ENCODE measurements around the gene GIGYF2. TPM values are rescaled to one million over a fixed set of nuclear protein-coding genes. Genes with fewer than 3 reads are reported as not detected.
A peak's percentile ranks its signal among the peaks of the same experiment; 100 is the strongest.

The GIGYF2 gene
- polyA plus RNA-seq, 2 of the 4 experiments (the other 2 are of a cell fraction), result 31.2 to 46.3 TPM

DNA sequence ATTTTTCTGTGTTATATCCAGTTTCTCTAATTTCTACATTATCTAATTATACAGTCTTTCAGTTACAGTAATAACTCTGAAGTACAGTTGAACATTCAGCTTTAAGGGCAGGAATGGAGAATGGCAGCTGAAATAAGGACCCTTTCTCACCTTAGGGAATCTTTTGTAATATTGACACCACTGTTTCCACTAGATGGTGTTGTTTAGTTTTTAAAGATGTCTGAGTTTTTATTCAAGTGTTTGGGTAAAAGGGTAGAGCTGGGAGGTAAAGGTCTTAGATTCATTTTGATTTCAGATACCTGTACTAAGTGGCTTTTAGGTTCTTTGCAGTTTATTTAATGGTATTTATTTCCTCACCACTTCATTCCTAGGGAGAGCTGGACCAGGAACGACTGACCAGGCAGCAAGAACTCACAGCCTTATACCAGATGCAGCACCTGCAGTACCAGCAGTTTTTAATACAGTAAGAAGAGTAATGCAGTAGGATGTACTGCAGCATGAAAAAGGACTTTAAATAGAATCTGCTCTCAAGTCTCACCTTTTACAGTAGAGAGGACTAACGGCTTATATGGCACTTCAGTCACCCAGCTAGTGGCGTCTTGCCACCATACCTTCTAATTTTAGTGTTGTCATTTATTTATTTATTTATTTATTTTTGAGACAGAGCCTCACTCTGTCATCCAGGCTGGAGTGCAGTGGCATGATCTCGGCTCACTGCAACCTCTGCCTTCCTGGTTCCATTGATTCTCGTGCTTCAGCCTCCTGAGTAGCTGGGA is 112.4 kb downstream of the GIGYF2 start:
- no peaks in the 10 kb centered on the region for H3K4me1 ChIP-seq
- no peak overlapping the region for H3K4me2 ChIP-seq
- no peak overlapping the region for H3K27ac ChIP-seq
- CTCF ChIA-PET, result interaction anchor here (0.6 to 2.1 kb wide), 16 partner anchors 10 to 494 kb away, joined by 3 to 6 read pairs (median 3); no protein-coding TSS in a partner anchor
- DNase-seq (ENCODE audit: low read depth in 1 of 2, low spot score in 1 of 2) (peak in 1 of 2 experiments; percentile 11), ATAC-seq (0 out of 6 replicates have a peak, but pooled peaks of 1 of the 2 experiments have one; percentile 26), FAIRE-seq (peak; percentile 23)
- POLR2A ChIA-PET, result no interaction called here
- TF ChIP-seq TP53 (CRISPR knock-in tag; IDR thresholded peaks at IDR 0.05), result no peak
- no peak for TF ChIP-seq NFE2L2 (conservative IDR thresholded peaks at IDR 0.05; ENCODE audit: low read length)
- TF ChIP-seq, protein P1, sequence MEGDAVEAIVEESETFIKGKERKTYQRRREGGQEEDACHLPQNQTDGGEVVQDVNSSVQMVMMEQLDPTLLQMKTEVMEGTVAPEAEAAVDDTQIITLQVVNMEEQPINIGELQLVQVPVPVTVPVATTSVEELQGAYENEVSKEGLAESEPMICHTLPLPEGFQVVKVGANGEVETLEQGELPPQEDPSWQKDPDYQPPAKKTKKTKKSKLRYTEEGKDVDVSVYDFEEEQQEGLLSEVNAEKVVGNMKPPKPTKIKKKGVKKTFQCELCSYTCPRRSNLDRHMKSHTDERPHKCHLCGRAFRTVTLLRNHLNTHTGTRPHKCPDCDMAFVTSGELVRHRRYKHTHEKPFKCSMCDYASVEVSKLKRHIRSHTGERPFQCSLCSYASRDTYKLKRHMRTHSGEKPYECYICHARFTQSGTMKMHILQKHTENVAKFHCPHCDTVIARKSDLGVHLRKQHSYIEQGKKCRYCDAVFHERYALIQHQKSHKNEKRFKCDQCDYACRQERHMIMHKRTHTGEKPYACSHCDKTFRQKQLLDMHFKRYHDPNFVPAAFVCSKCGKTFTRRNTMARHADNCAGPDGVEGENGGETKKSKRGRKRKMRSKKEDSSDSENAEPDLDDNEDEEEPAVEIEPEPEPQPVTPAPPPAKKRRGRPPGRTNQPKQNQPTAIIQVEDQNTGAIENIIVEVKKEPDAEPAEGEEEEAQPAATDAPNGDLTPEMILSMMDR (IDR thresholded peaks at IDR 0.05), result peak; percentile 42
- TF ChIP-seq RAD21 (conservative IDR thresholded peaks at IDR 0.05 in 1 of 2, IDR thresholded peaks at IDR 0.05 in 1 of 2), result peak; percentile 19 to 47; a peak in 3 of 5 replicates
- TF ChIP-seq RNF2 (IDR thresholded peaks at IDR 0.05; ENCODE audit: borderline replicate concordance, low read depth), result no peak
- no peaks in the 10 kb centered on the region for H3K9me3 ChIP-seq
- WGBS (ENCODE audit: missing lambda C conversion rate), result 78% methylated on average over 5 of the region's 5 CpGs
- H3K4me3 ChIP-seq, result no peak overlapping the region

DNA sequence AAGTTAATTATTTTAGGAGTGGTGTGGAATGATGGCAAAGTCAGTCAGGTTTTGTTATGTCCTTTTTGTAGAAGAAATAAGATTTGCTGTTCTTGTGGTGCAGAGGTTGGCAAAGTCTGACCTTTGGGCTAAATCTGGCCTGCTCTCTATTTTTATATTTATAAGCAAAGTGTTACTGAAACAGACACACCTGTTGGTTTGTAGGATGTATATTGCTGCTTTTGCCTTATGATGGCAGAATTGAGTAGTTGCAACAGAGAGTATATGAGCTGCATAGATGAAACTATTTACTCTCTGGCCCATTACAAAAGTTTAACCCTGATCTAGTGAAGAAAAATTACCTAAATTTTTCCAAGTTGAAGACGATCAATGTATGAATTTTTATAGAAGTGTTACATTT is 113.3 kb downstream of the GIGYF2 start:
- no peak overlapping the region for H3K27ac ChIP-seq
- no peak overlapping the region for H3K4me3 ChIP-seq
- no peaks in the 10 kb centered on the region for H3K4me1 ChIP-seq
- no peak overlapping the region for H3K4me2 ChIP-seq
- CTCF ChIA-PET, result interaction anchor here (0.6 to 2.0 kb wide), 5 partner anchors 18 to 493 kb away, joined by 3 to 5 read pairs (median 5); no protein-coding TSS in a partner anchor
- WGBS (ENCODE audit: missing lambda C conversion rate), result 90% methylated on average over 1 of the region's 1 CpG
- no peak for DNase-seq (ENCODE audit: low read depth in 1 of 2, low spot score in 1 of 2)
- no peak for TF ChIP-seq FOXS1 (CRISPR knock-in tag; IDR thresholded peaks at IDR 0.05)
- TF ChIP-seq POLR2AphosphoS2 (conservative IDR thresholded peaks at IDR 0.05; ENCODE audit: low read length), result no peak
- no peak for TF ChIP-seq CHD2 (IDR thresholded peaks at IDR 0.05; ENCODE audit: low read length, partially characterized antibody)
- no peak for TF ChIP-seq KDM5A (IDR thresholded peaks at IDR 0.05)
- TF ChIP-seq, protein P2, sequence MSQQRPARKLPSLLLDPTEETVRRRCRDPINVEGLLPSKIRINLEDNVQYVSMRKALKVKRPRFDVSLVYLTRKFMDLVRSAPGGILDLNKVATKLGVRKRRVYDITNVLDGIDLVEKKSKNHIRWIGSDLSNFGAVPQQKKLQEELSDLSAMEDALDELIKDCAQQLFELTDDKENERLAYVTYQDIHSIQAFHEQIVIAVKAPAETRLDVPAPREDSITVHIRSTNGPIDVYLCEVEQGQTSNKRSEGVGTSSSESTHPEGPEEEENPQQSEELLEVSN (IDR thresholded peaks at IDR 0.05; ENCODE audit: borderline replicate concordance, low read depth), result no peak
- POLR2A ChIA-PET, result no interaction called here
- FAIRE-seq, result no peak
- no peaks in the 10 kb centered on the region for H3K9me3 ChIP-seq
- ATAC-seq, result no peak

DNA sequence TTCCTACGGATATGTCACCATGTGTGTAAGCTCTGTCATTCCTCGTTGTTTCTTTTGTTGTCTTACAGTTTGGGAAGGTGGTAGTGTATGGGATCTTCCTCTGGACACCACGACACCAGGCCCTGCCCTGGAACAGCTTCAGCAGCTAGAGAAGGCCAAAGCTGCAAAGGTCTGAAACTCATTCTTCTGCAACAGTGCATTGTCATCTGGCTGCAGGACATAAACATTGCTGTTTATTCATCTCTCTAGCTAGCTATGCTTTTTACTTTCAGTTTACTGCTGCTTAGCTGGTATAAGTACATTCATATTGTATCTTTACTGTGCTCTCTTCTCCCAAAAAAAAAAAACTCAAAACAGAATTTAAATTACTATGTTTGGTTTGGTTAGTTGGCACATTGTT is 118.4 kb downstream of the GIGYF2 start:
- POLR2A ChIA-PET, result no interaction called here
- no peak for DNase-seq (ENCODE audit: low read depth in 1 of 2, low spot score in 1 of 2)
- Histone ChIP-seq H3K4me1 (no peaks in the 10 kb centered on the region), H3K4me3 (no peak overlapping the region), H3K9me3 (no peaks in the 10 kb centered on the region), H3K27ac (no peak overlapping the region), H3K4me2 (no peak overlapping the region)
- CTCF ChIA-PET, result no interaction called here
- TF ChIP-seq RAD21 (conservative IDR thresholded peaks at IDR 0.05 in 1 of 2, IDR thresholded peaks at IDR 0.05 in 1 of 2) (no peak), ZC3H11A (IDR thresholded peaks at IDR 0.05) (no peak), PHF8 (IDR thresholded peaks at IDR 0.05; ENCODE audit: borderline replicate concordance, low read depth) (no peak), HOXB5 (CRISPR knock-in tag; IDR thresholded peaks at IDR 0.05) (no peak), FOXS1 (CRISPR knock-in tag; IDR thresholded peaks at IDR 0.05) (no peak), NPAS2 (CRISPR knock-in tag; IDR thresholded peaks at IDR 0.05; ENCODE audit: borderline replicate concordance) (no peak), CBX2 (IDR thresholded peaks at IDR 0.05; ENCODE audit: borderline replicate concordance, low read depth) (no peak), GATA3 (IDR thresholded peaks at IDR 0.05; ENCODE audit: borderline replicate concordance) (no peak), RARB (CRISPR knock-in tag; IDR thresholded peaks at IDR 0.05) (no peak), TP53 (CRISPR knock-in tag; IDR thresholded peaks at IDR 0.05) (no peak)
- TF ChIP-seq, protein P2 (IDR thresholded peaks at IDR 0.05; ENCODE audit: borderline replicate concordance, low read depth), result no peak
- TF ChIP-seq, protein P3, sequence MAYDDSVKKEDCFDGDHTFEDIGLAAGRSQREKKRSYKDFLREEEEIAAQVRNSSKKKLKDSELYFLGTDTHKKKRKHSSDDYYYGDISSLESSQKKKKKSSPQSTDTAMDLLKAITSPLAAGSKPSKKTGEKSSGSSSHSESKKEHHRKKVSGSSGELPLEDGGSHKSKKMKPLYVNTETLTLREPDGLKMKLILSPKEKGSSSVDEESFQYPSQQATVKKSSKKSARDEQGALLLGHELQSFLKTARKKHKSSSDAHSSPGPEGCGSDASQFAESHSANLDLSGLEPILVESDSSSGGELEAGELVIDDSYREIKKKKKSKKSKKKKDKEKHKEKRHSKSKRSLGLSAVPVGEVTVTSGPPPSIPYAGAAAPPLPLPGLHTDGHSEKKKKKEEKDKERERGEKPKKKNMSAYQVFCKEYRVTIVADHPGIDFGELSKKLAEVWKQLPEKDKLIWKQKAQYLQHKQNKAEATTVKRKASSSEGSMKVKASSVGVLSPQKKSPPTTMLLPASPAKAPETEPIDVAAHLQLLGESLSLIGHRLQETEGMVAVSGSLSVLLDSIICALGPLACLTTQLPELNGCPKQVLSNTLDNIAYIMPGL (CRISPR knock-in tag; IDR thresholded peaks at IDR 0.05; ENCODE audit: borderline replicate concordance), result no peak
- ATAC-seq, result no peak
- WGBS (ENCODE audit: missing lambda C conversion rate), result 93% methylated on average over 3 of the region's 3 CpGs
- FAIRE-seq, result no peak

All from A549 (cell line).